GM21360 (cell line): ENCODE measurements around the gene TACC2.

Experiments used
- ATAC-seq: cut with Tn5 transposase; IDR thresholded peaks from one replicate; pipeline ENCODE4 v1.9.1; 2021; ENCODE audit warnings: mild to moderate bottlenecking, moderate library complexity; ENCODE audit not compliant: unreplicated experiment

TACC2 gene

DNA sequence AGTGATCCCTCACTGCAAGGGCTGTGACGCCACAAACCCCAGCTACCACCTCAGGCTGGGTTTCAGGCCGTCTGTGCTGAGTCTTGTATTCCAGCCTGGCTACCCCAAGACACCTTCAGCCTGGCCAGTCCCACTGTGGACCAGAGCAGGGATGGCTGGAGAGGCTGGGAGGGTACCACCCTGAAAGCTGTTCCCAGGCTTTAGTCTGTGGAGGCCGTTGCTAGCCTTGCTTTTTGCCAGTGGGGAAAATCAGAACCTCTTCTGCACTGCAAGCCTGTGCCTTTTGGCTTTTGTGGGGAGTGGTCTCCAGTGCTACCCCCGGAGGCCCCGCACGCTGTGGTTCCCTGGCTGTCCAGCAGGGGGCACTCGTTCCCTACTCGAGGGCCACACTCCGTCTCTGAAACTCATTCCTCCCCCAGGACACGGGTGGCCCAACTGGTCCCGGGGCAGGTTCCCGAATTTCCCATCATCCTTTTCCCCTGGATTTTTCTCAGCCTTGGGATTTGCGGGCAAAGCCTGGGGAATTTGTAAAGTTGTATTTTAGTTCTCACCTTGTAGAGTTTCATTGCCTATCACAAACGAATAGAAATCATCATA lies 153.8 kb downstream of the TACC2 start:
- no peak for ATAC-seq

DNA sequence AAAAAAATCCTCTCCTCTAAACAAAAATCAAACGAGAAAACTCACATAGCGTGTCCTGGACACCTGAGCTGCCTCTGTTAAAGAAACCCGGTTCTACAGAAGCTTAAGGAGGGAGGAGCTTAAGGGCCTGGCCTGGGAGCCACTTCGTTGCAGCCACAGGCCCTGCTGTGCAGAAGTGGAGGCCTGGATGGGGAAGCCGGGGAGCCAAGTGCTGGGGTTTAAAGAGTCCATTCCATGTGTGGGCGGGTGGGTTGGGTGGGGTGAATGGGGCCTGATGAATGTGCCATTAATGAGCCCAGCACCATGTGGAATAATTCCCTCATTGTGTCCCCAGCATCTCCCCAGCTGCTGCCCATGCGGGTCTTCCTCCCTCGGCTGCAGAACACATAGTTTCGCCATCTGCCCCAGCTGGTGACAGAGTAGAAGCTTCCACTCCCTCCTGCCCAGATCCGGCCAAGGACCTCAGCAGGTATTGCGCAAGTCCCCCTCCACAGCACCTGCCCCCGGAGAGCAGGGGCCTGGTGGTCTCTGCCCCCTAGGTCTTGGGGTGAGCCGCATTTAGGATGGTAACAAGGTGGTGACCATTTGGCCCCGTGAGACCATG lies 154.4 kb downstream of the TACC2 start:
- ATAC-seq = no peak

DNA sequence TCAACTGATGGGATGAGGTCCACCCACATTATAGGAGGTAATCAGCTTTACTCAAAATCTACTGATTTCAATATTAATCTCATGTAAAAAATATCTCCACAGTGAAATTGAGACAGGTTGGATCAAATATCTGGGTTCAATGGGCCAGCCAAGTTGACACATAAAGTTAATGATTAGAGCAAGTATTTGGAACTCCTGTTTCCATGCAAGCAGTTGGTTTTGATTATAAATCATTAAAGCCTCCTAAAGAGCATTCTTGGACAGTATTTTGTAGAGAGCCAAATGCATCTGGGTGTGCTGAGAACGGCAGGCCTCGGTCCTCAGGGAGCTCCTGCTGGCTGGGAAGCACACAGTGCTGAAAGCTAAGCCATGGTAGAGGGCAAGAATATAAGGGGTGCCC lies 155.2 kb downstream of the TACC2 start:
- ATAC-seq = no peak

DNA sequence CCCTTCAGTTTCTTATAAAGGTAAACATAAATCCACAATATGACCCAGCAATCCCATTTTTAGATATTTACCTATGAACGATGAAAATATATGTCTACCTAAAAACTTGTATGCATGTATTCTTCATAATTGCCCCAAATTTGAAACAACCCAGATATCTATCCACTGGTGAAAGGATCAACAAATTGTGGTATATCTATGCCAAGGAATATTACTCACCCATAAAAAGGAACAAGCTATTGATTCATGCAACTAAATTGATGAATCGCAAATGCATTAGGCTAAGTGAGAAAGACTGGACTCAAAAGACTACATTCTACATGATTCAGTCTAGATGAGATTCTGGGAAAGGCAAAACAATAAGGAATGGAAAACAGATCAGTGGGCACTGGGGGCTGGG lies 156.2 kb downstream of the TACC2 start:
- no peak for ATAC-seq

DNA sequence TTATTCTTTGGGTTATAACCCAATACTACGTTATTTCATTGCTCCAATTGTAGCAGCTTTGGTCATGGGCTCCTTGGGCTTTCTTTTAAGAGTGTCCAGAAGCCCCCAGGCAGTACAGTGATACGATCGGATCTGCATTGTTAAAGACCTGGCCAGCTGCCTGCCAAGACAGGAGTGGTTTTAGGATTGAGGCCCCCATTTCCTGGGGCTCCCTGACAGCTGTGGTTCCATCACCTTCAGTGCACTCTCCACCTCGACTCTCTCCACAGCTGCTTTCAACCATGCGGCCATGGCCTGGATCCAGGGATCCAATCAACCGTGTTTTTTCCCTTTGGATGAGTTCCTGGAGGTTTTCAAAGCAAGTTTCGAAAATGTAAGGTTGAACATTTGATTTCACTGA lies 158.7 kb downstream of the TACC2 start:
- ATAC-seq = no peak

DNA sequence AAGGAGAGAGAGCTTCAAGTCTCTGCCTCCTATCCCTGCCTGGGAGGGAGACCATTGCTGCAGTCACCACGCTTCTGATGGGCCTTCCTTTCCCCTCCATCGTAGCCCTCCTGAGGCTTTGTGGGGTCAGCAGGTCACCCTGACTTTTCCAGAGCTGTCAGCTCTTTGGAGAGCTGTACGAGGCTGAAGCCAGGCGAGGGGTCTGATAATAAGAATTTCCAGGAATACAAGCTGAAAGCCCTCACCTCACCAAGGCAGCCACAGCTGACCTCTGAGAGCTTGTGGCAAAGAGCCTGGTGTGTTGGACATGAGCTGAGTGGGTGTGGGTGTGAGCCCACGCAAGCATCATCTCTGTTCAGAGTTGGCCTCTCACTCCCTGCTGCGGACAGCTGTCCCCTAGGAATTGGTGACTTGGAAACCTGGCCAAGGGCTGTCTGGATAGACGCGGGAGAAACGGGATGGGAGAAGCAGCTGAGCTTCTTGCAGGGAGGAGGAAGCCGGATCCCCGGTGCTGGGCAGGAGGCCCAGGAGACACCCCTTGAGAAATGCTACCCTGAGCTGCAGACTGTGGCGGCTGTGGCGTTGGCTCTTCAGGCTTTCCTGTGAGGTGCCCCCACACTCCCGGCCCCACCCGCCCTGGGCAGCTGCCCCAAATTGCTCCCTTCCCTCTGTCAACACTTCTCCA lies 160.1 kb downstream of the TACC2 start:
- ATAC-seq = no peak

DNA sequence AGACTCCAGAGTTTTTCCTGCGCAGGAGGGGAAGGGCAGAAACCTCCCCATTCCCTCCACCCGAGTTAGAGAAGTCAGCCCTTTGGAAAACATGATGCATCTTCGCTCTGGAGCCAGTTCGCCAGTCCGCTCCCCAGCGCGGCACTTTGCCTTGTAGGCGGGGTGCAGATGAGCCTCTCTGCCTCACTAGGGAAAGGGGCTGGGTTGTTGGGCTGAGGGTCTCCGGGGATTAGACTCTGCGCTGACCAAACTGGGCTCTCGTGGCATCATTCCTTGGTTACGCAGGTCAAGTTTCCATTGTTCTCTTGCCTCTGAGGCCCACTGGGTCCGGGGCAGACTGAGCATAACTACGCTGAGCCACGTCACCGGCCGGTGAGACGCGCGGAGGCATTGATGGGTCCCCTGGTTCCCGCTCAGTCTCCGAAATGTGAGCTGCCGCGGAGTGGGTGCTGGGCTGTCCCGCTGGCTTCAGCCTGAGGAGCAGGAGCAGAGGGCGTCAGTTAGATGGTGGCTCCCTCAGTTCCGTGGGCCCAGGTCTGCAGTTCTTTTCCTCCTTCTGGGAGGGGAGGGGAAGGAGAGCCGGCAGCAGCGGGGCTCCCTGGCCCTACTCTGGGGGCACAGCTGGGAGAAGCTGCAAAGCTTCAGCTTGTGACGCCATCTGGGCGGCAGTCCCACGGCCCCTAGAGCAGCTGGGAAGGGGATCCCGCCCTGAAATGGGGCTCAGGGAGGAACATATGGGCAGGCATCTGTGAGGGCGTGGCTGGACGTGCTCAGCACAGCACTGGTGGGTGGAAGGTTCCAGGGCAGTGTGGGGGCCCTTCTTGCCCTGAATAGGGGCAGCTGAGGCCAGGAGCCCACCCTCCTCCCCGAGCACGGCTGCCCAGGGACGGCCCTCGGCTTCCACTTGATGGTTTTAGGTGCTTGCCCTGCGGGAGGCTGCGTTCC lies 160.9 kb downstream of the TACC2 start:
- no peak for ATAC-seq

DNA sequence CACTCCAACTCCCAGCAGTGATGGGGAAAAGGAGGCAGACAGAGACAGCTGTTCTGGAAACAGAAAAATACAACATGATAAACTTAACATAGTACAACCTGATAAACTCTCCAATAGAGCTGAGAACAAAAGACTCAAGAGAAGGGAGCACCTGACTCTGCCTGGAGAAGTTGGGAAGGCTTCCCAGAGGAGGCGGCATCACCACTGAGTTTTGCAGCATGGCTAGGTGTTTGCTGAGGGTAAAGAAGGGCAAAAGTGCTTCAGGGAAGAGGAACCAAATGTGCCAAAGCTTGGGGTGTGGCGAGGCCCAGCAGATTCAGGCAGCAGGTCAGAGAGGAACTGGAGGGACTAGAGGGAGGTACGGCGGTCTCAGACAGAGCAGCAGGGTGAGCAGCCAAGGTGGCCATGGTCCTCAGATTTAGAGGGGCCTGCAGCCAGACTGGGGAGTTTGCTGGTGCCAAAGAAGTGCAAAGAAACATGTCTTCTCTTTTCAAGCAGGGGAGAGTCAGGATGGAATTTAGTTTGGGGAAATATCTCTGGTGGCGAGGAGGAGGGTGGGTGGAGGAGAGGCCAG lies 162.2 kb downstream of the TACC2 start:
- ATAC-seq = no peak

DNA sequence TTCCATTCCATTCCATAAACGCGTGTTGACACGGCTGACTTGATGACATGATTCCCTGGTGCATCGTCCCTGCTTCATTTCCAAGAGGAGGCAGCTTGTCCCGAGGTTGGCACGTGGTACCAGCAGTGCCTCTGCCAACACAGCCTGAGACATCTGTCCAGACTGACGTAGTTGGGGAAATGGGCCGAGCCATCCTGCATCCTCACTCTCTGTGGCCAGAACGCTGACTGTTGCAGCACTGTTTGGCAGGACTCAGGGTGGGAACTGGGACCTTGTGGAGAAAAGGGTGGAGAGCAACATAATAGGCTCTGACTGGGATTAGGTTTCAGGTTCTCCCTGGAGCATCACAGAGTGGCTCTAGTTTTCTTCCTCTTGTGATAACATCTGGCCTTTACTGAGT lies 163.6 kb downstream of the TACC2 start:
- no peak for ATAC-seq

DNA sequence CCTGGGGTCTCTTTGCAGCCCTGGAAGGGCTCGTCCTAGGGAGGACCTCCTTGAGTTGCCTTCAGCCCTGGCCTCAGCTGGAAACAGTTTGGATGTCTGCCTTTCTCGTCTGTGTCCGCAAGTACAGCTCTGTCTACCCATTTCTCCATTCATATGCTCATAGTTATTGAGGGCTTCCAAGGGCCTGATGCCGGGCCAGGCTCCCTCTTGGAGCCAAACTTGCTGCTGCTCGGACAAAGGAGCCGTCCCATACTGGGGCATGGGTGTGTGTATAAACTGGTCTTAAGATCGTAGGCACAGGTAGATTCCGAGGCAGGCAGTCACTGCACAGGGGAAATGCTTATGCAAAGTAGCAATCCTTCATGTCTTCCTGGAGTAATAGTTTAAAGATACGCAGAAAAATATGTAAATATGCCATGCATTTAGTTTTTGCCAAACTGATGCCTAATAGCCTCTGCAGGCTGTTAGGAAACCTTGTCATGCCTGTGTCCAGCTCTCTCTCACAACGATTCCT lies 165.1 kb downstream of the TACC2 start:
- no peak for ATAC-seq

DNA sequence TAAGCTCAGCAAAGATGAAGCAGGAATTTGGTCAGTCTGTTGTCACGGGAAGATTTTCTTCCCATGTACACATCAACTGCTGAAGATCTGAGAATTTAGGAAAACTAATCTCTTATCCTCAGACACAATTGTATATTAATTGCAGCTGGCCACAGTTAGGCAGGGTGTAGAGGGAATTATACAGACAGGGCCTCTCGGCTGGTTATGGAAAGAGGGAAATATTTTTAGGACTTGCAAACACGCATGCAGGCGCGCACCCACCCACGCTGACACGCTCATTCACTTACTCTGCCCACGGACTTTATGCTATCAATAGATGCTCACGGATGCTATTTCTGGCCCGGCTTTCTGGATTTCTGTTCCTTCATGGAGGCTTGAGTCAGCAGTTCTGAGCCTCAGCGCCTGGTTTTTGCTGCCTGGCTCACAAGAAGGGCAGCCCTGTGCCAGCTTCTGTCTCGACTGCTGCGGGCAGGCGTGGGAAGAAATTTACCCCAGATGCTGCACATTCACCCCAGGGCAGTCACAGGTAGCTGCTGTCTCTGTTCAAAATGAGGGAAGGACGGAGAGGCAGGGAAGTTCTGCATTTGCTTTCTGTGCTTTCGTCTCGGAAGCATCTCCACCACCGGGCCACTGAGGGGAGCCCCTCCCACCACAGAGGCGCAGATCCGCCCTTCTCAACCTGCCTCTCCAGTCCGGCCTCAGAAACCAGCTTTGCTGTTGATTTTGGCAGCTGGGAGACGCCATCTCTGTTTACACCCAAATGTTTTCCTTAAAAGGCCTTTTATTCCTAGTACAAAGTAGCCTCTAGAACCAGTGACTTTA lies 165.8 kb downstream of the TACC2 start:
- ATAC-seq = no peak

DNA sequence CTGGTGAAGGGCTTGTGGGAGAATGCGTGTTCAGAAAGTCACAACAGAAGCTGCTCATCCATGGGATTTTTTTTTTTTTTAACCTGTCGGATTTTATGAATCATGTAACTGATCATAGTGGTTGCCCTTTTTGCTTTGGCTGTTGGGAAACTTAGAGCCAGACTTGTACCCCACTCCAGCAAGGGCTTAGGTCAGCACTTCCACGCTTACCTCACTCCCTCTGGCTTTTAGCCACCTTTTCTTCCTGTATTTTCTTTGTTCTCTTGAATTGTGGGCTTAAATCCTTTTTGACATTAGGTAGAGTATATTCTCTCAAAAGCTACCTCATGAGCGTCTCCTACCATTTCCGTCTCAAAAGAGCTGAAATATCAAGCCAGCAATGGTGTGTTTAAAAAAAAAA lies 168.5 kb downstream of the TACC2 start:
- ATAC-seq = no peak

DNA sequence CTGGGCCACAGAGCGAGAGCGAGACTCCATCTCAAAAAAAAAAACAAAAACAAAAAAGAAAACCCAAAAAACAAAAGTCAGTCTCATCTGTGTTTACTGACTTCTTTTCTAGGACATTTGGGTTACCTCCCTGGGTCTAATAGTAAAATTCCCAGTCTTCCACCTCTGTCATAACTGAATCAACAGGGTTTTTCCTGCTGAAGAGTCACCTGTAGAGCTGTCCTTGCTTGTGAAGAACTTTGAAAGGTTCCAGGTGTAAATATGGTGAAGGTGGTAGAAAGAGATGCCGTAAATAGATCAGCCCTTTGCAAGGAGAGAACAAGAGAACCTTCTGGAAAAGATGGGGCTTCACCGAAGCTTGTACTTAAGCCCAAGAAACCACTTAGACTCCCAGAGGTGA lies 169.4 kb downstream of the TACC2 start:
- ATAC-seq = no peak

DNA sequence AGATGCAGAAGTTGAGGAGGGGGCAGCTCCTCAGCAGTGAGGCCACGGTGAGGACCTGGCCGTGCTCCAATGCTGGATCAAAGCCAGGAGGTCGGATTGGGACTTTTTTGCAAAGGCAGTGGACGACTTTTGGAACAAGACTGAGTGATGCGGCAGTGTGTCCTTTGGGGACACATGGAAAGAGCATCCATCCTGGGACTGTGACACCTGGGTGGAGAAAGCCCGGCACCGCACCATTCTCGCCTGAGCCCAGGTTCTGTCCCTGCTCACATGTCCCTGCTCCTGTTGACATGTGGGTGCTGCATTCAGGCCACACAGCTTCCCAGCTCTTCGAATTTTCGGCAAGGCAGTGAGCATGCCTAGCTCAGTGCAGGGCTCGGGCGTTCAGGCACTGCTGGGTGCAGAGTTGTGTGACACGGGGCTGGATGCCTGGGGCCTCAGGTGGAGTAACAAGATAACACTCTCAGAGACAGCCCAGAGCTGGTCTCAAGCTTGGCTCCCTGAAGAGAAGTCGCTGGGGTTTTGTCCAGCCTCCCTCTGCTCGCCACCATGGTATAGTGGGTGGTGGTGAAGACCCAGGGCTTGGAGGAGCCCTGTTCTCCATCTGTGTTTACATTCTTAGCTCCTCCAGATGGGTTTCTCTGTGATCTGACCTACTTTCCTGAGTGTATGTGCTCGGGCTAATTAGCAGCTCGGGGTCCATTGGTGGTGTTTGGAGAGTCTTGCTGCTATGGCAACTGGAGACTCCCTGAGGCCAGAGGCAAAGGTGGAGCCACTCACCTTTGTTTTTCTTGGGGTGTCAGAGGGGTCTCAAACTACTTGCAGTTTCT lies 170.4 kb downstream of the TACC2 start:
- no peak for ATAC-seq

DNA sequence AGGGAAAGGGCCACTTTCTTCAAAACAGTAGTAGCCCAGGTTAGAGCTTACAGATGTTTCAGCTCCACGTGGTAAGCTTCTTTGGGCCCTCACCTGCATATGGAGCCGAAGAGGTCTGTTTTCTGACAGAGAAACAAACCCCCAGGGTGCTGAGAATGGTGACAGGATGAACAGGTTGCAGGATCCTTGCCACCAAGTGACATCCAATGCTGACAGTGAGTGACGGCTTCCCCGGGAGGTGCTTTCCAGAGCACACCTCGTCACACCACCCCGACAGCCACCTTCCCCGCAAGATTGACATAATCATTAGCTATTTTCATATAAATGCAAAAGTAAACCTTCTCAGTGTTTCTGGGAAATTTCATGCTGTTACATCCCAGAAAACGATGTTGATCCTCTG lies 172.8 kb downstream of the TACC2 start:
- no peak for ATAC-seq

DNA sequence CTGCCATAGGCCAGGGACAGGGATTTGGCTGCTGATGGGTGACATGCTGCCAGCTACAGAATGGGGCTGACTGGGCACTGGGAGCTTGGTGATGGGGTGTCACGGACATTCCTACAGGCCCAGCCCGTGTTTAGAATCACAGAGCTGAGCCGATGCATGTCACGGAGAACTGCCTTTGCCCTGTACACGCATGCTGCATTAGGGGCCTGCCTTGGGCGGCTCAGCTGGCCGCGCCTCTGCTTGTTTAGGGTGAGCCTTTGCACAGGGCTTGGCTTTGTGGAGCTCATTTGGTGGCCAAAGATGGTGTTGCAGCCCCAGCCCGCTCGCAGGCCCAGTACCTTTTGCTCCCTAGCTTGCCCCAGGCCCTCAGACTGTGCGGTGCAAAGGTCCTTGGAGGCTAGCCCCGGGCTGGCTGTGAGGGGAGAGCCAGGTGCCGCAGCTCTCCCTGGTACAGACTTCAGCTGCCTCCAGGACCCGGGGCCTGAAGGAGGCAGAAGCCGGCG lies 173.8 kb downstream of the TACC2 start:
- no peak for ATAC-seq

DNA sequence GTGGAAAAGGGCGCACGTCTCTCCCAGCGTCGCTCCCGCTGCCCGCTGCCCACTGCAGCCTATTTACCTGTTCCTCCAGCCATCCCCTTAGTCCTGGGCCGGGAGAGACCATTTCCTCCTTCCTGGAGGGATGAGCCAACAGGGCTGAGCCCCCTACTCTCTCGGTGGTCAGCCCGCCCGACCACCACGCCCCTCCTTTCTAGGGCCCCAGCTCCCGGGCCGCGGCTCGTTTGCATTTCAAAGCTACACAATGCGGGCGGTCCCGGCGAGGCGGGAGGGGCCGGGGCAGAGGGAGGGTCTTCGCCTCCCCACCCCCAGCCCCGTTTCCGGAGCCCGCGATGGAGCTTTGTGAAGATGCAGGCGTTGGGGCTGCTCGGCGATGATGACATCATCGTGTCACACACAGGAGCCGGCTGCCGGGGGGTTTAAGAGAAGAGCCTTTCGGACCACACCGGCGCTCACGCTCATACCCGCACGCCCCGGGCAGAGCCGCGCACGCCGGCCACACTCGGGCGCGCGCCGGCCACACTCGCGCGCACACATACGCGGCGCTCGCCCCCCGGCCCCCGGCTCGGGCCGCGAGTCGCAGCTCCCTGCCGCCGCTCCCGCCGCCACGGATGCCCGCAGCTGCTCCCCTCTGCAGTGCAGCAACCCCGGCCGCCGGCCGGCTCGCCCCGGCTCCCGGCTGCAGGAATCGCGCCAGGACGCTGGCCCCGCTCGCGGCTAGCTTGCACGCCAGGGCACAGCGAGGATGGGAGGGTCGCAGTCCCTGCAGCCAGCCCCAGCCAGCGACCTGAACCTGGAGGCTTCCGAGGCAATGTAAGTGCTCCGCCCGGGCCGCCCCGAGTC lies 174.4 kb downstream of the TACC2 start:
- ATAC-seq = no peak

DNA sequence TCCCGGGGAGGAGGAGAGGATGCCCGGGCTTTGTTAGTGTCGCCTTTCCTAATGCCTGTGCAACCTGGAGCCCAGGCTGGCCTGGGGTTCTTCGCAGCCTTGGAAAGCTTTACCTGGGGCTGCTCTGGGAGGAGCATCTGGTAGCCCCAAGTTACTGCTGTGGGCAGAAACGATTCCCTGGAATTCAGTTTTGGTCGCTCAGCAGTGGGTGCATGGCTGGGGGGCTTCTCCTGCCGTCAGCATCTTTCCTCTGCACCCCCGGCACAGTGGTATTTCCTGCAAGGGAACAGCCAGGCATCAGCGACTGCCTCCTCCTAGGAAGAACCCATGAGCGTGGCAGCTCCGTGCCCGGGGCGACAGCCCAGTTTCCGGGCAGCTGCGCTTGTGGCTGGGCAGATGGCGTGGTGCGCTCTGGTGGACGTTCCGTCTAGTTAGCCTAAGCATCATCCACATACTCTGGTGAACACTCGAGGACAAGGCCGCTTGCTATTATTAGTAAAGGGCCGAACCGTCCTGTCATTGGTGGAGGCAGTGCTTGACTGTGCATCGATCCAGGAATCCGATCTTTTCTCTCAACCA lies 175.1 kb downstream of the TACC2 start:
- no peak for ATAC-seq
